NCI-H2107 (cell line): ENCODE results near the gene ESRP2.
A peak's percentile ranks its signal among the peaks of the same experiment; 100 is the strongest.

Experiments
- DNase-seq: peaks from one replicate; lab custom pipeline; 2025; lab: John Stamatoyannopoulos, UW

The ESRP2 gene

DNA sequence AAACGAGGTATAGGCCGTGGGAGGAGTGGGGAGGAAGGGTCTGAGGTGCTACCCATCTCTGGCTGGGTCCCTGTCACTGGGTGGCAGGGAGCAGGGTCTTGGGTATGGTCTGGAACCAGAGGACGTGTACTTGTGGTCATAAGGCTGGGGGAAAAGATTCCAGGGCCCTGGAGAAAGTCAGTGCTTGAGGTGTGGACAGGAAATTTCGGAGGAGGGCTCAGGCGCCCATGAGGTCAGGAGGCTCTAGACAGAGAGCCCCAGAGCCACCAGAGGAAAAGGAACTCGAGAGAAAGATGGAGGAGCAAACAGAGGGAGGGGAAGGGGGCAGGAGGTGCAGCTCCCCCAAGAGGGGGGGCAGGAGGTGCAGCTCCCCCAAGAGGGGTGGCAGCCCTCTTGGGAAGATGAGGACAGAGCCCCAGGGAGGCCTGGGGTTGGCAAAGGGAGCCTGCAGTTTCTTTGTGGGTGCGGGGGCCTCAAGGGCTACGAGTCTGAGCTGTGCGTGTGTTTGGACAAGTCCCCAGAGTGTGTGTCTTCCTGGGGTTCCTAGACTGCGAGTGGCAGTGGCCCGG, 27.7 kb upstream of the ESRP2 start:
- DNase-seq: no peak

DNA sequence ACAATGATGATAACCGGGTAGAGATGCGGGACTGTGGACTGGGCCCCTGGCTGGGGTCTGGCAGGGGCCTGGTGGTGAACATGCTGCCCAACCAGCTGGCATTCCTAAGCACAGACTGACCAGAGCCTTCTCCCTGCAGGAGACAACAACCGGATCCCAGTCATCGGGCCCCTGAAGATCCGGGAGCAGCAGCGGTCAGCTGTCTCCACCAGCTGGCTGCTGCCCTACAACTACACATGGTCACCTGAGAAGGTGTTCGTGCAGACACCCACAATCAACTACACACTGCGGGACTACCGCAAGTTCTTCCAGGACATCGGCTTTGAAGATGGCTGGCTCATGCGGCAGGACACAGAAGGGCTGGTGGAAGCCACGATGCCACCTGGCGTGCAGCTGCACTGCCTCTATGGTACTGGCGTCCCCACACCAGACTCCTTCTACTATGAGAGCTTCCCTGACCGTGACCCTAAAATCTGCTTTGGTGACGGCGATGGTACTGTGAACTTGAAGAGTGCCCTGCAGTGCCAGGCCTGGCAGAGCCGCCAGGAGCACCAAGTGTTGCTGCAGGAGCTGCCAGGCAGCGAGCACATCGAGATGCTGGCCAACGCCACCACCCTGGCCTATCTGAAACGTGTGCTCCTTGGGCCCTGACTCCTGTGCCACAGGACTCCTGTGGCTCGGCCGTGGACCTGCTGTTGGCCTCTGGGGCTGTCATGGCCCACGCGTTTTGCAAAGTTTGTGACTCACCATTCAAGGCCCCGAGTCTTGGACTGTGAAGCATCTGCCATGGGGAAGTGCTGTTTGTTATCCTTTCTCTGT, 23.3 kb upstream of the ESRP2 start:
- no peak for DNase-seq

DNA sequence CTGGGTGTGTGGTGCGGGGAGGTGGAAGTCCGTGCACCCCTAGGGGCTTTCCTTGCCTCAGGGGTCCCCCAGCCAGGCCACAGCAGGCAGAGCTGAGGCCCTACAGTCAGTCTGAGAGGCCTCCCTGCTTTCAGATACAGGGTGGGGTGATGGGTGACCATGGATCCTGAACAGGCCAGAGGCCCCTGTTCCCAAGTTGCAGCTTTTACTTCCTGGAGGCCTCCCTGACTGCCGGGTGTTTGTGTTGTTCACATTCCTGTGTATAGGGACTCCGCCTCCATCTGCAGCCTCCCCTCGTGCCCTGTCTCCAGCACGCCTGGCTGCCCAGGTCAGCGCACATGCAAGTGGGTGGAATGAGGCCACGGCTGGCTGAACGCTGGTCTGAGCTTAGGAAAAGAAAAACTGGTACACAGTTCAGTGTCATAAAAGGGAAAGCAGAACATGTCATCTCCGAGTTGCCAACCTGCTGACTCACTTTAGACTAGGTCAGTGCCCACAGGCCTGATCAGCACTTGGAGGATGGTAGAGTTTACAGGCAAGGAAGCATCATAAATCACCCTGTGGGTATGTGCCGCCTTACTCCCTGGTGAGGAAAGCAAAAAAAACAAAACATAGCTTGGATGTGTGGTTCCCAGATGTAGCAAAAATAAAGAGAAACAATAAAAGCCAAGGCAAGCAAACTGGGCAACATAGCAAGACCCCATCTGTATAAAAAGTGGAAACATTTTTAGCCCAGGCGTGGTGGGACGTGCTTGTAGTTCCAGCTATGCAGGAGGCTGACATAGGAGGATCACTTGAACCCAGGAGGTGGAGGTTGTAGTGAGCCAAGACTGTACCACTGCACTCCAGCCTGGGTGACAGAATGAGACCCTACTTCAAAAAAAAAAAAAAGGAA, 22.2 kb upstream of the ESRP2 start:
- DNase-seq: no peak

DNA sequence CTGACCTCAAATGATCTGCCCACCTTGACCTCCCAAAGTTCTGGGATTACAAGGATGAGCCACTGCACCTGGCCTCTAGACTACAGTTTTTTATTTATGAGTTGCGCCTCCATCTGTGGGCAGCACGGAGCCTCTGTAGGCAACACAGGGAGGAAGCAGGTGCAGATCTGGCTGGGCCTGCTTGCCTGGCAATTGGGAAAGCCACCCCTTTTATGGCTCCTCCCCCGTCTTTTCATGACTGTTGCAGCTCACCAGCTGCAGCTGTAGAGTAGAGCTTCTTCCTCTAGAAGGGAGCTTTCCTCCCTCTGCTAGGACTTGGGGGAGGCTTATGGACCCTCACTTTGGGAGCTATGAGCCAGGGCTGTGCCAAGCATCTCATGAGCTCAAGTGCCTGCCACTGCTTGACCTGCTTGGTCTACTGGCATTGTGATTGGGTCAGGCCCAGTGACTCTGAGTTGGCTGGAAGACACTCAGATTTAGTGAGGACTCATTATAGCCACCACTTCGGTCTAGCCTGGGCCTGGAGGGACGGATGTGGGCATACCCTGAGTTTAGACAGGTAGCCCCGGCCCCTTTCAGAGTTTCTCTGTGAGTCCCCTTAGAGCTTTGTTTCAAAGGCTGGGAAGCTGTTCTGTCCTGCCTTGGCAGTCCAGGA, 21.5 kb upstream of the ESRP2 start:
- DNase-seq: peak; percentile 48

DNA sequence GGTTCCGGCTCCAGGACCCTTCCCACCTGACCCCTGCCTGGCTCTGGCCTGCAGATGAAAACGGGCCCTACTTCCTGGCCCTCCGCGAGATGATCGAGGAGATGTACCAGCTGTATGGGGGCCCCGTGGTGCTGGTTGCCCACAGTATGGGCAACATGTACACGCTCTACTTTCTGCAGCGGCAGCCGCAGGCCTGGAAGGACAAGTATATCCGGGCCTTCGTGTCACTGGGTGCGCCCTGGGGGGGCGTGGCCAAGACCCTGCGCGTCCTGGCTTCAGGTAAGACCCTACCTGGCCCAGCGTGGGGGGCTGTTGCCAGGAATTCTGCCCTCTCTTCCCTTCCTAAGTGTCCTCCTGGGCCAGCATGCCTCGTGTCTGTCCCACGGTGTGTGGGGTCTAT, 19.8 kb upstream of the ESRP2 start:
- DNase-seq: no peak

DNA sequence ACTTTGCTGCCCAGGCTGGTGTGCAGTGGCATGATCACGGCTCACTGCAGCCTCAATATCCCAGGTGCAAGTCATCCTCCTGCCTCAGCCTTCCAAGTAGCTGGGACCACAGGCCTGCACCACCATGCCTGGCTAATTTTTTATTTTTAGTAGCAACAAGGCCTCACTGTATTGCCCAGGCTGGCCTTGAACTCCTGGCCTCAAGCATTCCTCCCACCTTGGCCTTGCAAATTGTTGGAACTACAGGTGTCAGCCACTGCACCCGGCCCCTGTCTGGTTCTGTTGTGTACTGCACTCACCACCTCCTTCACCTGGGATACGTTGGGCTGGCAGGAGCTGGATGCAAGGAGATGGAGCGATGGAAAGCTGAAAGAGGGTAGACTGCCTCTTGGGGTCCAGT, 17.8 kb upstream of the ESRP2 start:
- DNase-seq: no peak

DNA sequence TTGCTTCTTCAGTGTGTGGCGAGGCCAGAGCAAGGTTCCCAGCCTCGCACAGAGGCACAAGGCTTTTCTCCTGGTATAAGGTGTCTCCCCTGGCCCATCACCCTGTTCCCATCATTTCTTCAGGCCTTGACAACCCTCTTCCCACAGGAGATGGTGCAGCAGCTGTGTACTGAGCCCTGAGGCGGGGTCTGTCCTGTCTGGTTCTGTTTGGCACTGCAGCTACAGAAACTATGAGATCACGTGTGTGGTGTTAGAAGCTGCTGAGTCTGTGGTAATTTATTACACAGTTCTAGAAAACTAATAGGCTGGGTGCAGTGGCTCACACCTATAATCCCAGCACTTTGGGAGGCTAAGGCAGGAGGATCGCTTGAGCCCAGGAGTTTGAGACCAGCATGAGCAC, 16.5 kb upstream of the ESRP2 start:
- no peak for DNase-seq

DNA sequence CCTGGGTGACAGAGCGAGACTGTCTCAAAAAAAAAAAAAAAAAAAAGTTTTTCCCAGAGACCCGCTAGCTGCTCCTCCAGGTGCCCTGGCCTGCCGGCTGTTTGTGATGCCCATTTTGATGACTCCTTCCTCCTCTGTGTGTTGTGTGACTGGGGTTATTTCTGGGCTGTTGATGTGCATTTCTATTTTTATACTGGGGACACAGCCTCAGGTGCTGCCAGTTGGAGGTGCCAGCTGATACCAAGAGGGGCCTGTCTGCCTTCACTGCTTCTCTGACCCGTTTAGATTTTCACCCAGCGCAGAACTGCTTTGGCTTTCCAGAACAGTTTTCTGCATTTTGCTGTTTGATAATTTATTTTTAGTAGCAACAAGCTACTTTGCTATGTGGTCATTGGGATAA, 15.9 kb upstream of the ESRP2 start:
- DNase-seq: no peak

DNA sequence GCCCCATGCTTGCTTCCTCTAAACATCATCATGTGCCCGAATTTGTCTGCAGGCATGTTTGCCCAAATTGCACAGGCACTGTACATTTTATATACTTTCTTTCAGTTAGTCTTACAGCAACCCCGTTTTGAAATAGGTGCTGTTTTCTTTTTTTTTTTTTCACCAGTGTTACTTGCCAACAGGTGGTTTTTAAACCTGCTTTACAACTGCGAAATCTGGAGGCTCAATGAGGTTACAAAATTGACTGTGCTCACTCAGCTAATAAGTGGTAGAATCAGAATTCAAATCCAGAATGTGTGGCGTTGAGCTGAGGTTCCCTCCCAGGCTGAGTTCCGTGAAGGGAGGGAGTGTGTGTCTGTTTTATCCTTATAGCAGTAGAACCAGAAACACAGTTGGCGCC, 15.0 kb upstream of the ESRP2 start:
- DNase-seq: no peak

DNA sequence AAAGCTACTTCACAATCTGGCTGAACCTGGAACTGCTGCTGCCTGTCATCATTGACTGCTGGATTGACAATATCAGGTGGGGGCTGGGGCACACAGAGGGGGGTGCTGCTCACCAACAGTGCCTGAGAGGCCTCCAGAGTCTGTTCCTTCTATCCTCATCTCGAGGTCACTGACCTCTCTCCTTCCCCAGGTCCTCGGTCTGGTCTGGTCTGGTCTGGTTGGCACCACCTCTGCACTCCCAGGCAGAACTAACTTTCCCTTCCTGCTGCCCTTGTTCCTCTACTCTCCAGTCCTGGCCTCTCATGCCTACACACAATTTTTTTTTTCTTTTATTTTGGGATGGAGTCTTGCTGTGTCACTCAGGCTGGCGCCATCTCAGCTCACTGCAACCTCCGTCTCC, 13.4 kb upstream of the ESRP2 start:
- no peak for DNase-seq

DNA sequence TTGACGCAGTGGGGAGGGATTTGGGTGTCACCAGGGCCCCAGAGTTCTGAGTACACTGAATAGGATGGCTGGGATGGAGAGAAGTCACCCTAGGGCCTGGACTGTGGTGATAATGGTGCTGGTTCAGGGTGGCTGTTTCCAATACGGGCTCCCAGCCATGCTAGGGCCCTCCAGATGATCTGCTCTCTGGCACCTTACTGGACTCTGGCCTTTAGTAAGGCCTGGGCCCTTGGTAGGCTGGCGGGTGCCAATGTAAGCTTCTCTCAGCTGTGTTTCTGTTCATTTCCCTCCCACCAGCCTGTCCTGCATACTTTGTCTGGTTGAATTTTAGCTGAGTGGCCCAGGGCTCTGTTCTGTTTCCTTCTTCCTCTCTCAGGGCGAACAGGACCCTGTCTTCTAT, 12.0 kb upstream of the ESRP2 start:
- no peak for DNase-seq

DNA sequence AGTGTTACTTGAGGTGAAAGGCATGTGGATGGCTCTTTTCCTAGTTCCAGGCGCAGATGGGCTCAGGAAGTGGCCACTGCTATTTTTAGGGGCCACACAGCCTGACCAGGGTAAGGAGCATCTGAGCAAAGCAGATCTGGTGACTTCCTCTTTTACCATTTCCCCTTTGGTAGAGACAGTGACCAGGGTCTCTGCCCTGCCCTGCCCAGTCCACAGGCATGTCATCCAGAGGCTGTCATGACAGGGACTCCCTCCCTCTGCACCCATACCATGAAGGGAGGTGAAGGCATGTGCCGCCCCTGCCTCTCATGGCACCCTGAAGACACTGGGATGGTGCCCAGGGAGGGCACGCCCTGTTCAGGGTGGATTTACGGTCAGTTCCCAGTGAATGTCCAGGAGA, 11.5 kb upstream of the ESRP2 start:
- DNase-seq: no peak

DNA sequence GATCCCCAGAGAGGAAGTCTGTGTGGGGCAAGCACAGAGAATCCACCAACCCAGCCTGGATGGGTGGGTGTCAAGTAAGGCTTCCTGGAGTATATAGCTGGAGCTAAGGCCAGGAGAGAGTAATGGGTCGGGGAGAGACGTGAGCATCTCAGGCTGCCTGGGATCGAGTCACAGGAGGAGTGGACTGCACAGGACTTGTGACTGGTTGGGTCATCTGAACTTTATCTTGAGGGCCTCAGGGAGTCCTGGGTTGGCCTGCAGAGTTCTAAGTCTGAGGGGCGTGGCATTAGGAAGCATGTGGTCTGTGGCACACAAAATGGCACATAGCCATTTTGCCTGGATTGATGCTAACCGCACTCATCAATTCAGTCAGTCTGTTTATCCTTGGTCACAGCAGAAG, 10.7 kb upstream of the ESRP2 start:
- DNase-seq: no peak

DNA sequence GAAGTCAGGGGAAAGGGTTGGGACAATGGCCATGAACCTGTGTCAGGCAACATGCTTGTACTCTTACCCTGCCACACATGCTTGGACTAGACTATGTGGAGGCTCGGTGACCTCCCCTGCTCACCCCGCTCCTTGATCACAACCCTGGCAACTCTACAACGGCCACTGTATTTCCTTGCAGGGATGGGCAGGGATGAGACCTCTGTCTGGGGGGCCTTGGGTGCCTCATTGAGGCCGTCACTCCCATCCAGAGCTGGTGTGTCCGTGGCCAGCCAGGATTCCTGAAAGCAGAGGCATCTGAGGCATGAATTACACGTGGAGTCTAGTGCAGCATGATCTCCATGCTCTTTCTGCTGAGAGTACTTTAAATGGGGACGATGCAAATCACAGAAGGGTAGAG, 10.2 kb upstream of the ESRP2 start:
- DNase-seq: no peak

DNA sequence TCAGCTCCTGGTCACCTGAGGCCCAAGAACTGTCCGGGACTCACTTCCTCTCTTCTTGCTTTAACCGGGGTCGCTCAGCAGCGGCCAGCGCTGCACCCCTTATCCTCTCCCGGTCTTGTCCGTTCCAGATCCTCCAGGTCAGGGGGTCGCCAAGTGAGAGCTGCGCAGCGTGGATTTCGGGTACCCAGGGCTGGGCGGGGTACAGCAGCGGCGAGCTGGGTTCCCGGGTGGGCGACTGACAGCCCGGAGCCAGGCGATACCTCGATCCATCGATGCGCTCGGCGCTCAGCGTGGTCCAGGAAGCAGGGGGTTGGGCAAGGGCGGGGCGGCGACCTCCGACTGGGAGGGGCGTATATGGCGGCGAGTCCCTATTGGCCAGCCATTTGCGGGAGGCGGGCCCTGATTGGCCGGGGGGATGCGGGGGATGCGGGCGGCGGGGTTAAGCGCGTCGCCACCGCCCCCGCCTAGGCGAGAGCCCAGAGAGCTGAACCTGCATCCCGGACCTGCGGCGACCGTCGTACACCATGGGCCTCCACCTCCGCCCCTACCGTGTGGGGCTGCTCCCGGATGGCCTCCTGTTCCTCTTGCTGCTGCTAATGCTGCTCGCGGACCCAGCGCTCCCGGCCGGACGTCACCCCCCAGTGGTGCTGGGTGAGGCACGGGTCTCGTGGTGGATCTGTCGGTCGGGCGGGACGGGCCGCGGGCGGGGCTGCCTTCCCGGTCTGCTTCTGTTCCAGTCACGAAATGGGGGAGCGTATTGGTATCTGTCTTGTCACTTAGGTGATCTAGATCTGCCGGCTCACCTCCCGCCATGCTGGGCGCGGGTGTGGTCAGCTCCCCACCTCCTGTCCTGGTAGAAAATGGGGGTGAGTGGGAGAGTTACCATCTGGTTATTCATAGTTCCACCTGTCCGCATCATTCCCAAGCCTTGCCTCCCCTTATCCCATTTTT, 9.3 kb upstream of the ESRP2 start, which contains the start of gene PLA2G15:
TSS of gene PLA2G15 (plus strand) at position 471 of the 951 bp plus-strand sequence. CDS start at position 525, 54 bp downstream.
- peak; percentile 82 for DNase-seq

DNA sequence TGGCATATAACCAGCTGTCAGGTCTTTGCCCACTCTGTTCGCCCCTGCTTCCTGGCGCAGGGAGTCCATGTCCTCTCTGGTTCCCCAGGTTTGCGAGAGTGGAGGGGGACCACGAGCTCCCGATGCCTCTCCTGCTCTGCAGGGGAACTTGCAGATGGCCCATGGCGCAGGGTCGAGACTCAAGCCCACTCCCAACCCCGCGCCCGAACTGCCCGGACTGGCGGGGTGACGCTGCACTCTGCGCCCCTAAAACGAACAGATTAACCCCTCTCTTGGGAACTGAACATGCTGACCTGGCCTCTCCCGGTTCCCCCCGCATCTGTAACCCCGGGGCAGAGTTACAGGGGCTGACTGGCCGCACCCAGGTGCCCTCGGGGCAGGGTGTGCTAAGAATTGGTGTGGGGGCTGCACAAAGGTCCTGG, 8.6 kb upstream of the ESRP2 start:
- no peak for DNase-seq

DNA sequence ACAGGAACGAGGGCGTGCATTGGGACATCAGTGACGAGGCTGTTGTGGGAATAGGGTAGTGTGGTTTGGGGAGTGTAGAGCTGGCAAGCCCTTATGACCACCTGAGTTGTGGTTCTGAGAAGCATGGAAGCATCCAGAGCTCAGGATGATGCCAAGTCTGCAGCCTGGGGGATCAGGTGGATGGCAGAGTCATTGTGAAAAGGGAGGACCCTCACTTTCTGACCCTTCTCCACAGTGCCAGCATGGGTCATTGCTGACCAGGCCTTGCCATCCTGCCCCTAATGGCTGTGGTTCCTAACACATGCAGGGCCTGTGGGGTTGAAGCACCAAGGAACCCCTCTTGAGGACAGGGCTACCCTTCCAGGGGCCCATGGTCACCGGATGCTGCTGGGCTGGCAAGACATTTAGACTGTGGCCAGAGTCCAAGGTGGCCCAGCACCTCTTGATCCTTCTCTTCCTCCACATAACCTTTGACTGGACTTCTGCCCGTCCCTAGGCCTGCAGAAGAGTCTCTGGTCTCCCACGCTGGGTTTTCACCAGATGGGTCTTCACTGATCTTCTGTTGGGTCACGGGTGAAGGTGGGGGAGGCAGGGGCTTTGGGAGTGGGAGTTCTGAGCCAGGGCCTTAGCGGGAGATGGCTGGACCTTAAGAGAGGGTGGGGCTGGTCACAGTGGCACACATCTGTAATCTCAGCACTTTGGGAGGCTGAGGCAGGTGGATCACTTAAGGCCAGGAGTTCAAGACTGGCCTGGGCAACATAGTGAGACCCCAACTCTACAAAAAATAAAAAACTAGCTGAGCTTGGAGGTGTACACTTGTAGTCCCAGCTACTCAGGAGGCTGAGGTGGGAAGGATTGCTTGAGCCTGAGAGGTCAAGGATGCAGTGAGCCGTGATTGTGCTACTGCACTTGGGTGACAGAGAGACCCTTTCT, 7.3 kb upstream of the ESRP2 start:
- DNase-seq: no peak

DNA sequence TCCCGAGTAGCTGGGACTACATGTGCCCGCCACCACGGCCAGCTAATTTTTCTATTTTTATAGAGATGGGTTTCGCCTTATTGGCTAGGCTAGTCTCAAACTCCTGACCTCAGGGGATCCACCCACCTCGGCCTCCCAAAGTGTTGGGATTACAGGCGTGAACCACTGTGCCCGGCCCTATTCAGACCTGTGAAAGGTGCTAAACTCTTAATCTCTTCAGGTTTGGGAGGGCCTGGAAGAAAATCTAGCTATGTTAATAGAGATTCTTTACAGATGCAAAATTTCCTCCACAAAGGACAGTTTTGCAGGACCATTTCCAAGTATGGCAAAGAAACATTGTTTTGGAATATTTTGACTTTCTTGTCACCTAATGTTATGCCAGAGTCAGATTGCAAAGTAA, 6.2 kb upstream of the ESRP2 start:
- DNase-seq: no peak

DNA sequence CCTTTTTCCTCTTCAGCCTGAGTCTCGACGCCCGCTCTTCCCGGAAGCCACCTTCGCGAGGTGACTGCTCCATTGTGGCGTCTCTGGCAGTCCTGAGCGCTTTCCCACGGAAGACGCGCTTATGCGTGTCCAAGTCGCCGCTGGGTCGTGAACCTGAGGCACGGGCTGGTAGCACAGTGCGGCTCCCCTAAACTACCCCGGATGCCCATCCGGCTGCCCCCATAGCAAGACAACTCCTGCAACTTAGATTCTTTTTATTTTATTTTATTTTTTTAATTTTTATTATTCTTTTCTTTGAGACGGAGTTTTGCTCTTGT, 2.1 kb upstream of the ESRP2 start:
- DNase-seq: no peak
